GM19239 (cell line): ENCODE results near the gene MYO16.

Experiments used
- DNase-seq: peaks from one replicate; pipeline ENCODE4 v3.0.0; 2011; ENCODE audit warnings: low spot score; ENCODE audit not compliant: insufficient read length
- FAIRE-seq: peaks from 2 replicates; lab custom pipeline; 2011; peaks lifted over from hg19 to GRCh38; lab: Jason Lieb, UNC

Gene MYO16

DNA sequence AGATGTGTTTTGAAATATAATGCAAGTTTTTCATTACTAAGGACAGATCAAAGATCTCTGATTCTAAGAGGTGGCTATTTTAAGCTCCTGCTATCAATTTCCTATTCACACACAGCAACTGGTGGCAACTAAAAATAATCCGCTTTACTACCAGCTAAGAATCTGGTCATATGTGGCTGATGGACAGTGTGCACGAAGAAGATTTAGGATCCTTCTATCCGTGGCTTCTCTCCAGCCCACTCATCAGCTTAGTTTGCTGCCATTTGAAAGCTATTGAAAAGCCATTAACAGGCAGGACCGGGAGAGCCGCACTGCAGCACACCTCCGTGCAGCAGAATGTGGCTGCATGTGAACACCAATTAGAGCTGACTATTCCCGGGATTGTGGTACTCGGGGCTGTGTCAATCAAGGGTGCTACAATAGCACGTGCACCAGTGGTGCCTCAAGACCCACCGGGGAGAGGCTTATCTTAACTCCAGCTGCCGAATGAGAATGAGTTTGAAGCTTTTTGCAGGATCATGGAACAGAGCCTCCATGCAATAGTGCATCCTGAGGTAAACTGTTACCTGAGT is at the start of gene MYO16:
TSS of gene MYO16 (plus strand) at position 431 of the 572 bp plus-strand sequence. CDS start 234 bp downstream, outside the sequence.
- no peak for DNase-seq
- FAIRE-seq: no peak

- FAIRE-seq (no peak), DNase-seq (no peak)
These were observed 42.6 kb upstream of the MYO16 start for GRCh38 chr13:108586826-108587225.

DNA sequence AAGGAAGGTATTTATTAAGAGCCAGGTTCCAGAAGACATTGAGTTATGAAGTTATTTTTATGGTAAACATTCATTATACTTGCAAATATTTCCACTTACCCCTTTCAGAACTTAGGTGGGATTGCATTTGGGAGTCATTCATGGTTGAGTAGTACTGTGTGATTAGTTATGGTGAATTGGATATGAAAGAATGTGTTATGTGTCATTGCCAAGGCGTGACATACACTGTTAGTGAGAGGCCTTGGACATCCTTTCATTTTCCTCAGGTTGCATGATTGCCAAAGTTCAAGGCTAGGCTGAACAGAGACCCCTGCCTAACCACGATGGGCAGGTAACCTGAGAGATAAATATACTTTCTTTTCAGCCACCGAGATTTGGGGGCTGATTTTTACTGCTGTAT is 40.9 kb upstream of the MYO16 start:
- FAIRE-seq (no peak), DNase-seq (no peak)

DNA sequence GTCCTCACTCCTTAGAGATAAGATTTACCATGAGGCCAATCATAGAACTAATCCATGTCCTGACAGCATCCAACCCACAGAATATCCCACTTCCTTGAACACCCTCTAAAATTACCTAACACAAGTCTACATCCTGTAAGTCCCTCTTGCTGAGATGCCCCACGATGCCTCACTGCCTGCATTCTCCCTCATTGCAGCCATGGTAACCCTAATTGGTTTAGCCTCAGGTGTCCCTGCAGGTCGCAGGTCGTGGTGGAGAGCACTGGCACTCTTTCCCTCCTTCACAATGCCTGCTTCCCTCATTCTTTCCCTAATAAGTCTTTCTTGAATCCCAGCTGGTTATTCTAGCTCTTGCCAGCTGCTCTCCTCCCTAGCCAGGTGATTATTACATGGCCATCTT is 35.3 kb upstream of the MYO16 start:
- no peak for DNase-seq
- no peak for FAIRE-seq

- FAIRE-seq: no peak
- no peak for DNase-seq
These were observed 33.8 kb upstream of the MYO16 start for GRCh38 chr13:108595436-108596274.

DNA sequence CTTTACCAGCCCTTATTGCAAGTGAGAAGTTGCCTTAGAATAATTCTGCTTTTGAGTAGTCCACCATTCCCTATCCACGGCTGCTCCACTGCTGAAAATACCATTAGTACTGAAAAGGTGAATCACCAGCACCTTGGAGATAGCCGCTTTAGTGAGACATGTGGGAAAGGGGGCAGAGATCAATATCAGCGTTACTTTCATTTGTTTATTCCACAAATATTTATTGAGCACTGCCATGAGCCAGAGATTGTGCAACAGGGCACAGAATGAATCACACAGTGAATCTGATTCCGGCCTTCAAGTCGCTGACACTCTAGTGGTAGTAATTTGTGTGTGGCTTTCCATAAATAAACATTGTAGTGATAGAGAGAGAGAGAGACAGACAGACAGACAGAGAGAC is 31.5 kb upstream of the MYO16 start:
- FAIRE-seq (no peak), DNase-seq (no peak)

DNA sequence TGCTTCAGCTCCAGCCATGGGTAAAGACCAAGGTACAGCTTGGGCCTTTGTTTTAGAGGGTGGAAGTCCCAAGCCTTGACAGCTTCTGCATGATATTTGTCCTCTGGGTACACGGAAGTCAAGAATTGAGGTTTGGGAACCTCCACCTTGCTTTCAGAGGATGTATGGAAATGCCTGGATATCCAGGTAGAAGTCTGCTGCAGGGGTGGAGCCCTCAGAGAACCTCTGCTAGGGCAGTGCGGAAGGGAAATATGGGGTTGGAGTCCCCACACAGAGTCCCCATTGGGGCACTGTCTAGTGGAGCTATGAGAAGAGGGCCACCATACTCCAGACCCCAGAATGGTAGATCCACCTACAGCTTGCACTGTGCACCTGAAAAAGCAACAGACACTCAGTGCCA is 23.0 kb upstream of the MYO16 start:
- FAIRE-seq (no peak), DNase-seq (no peak)

GRCh38 chr13:108609353-108609752 is 20.1 kb upstream of the MYO16 start:
- FAIRE-seq: no peak
- DNase-seq: no peak

- no peak for DNase-seq
- FAIRE-seq: no peak
These were observed 18.9 kb upstream of the MYO16 start for GRCh38 chr13:108610507-108610906.

- FAIRE-seq (no peak), DNase-seq (no peak)
These were observed 14.2 kb upstream of the MYO16 start for GRCh38 chr13:108615241-108615640.

DNA sequence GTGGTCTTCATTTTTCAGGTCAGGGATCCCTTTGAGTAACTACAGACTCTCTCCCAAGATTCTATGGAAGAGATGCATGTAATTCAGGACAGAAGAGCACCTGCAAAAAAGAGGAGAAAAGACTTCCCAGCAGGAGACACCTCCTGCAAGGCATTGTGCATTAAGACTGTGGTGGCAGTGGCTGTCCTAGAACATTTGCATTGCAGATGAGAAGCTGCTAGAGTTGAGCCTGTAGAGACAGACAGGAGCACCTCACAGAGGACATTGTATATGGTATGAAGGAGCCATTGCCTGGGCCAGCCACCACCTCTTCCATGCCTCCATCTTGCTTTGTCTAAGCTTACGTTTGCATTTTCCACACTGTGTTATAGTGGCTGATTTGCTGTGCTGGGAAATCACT is 11.2 kb upstream of the MYO16 start:
- no peak for DNase-seq
- no peak for FAIRE-seq

- DNase-seq (no peak), FAIRE-seq (no peak)
These were observed 7.9 kb upstream of the MYO16 start for GRCh38 chr13:108621462-108621861.

DNA sequence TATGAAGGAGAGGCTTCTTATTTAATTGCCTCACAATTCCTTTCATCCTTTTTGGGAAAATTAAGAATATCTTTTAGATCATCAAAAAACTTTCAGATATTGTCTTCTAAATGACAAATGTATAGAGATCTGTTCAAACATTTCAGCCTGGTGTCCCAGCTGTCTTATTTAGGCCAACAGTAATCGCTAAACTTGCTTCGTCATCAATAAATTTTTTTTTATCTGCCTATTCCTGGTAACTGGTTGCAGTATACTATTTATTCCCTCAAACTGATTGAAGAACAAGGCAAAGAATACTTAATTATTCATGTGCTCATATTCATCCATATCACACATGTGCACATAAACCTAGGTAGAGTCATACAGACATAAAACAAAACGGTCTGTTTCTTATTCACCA is 5.3 kb upstream of the MYO16 start:
- DNase-seq: no peak
- no peak for FAIRE-seq

DNA sequence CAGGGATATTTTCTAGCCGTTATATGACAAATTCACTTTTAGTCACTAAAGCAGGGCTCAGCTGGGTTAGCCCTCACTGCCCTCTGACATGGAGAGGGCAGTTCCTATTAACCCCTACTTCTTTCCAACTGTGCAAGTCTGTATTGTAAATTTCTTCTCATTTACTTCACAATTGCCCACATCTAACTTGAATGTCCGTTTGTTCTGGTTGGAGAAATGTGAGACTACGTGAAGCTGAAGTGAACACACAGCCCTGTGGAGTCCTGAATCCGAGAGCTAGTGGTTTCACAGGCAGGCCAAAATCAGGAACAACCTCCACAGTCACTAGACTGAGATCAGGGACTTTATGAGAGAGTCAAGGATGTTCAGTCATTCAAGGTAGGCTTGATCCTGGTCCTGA is 4.4 kb upstream of the MYO16 start:
- no peak for DNase-seq
- no peak for FAIRE-seq

- no peak for DNase-seq
- FAIRE-seq: no peak
These were observed 577 bp downstream of the MYO16 start for GRCh38 chr13:108629988-108630387.

DNA sequence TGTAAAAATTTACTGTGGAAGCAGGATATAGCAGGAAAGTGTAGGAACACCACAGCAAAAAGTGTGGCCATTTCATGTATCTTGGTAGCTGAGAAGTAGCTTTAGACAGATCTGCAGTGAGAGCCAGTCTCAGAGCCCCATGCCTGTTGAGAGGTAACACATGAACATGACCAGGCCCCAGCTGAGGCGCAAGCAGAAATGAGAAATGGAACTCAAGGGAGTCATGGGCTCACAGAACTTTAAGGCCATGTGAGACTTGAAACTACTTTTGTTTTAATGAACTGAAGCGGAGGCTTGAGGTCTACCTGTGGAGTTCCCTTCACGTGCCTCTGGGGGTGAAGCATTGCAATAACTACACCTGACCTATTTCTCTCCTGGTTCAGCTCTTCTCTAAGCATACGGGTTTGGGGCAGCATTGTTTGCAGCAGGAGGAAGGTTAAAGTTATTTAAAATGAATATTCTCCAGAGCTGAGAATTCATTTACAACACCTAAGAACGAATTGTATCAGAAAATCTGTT is 3.3 kb downstream of the MYO16 start:
- FAIRE-seq (no peak), DNase-seq (no peak)

DNA sequence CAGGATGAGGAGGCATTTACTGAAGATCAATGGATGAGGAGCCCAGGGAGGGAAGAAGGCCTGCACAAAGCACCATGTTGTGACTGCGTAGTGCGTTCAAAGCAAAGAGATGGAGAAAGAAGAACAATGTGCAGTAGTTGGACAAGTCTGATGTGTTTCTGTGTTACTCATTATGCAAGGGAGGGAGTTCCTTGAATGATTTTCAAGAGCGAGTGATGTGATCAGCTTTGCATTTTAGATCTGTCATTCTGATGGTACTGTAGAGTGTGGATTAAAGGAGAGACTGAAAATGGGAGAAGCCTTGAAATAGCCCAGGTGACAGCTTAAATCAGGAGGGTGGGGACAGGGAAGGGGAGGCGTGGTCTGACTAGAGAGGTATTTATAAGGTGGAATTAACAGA is 9.5 kb downstream of the MYO16 start:
- no peak for DNase-seq
- FAIRE-seq: no peak

DNA sequence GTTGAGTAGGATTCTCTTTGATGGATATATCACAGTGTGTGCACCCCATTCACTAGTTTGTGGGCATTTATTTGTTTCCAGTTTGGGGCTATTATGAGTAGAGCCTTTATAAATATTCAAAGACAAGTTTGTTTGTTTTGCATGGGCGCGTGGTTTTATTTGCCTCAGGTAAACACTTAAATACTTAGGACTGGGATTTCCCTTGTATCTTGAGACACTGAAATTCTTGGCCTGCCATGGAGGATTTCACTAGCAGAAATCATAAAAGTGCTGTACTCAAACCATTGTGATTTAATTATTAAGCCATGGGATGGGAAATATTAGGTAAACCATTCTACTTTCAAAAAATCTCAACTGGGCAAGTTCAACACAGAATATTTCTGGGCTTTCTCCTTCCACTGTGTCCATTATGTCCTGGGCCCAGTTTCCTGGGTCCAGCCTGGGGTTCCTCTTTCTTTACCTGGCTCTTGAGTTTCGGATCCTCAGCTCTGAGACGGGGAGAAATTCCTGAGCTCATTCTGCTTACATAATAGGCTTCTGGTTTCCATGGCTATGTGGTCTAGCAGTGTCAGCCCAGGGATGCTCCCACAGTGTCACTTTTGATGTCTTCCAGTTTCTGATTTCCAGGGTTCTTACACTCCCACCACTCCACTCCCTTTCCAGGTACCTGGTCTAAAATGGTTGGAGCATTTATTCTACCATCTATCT is 14.4 kb downstream of the MYO16 start:
- DNase-seq (no peak), FAIRE-seq (no peak)

GRCh38 chr13:108645376-108645775 is 16.0 kb downstream of the MYO16 start:
- FAIRE-seq (no peak), DNase-seq (no peak)

DNA sequence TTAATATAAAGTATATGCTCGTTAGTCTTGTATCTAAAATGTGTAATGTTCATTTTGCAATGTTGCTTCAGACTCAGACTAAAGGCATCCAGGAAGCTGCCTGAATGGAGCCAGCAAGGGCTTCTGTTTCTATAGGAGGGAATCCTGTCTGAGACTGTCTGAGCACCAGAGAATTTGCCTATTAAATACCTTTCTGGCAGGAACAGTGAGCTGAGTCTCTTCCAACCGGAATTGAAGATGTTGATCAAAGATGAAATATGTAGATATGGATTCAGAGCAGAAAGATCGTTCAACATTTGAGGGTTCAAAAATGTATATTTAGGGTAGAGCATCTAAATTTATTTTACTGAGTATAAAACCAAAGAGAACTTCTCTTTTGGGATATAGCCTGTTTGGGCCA is 20.9 kb downstream of the MYO16 start:
- no peak for DNase-seq
- no peak for FAIRE-seq

DNA sequence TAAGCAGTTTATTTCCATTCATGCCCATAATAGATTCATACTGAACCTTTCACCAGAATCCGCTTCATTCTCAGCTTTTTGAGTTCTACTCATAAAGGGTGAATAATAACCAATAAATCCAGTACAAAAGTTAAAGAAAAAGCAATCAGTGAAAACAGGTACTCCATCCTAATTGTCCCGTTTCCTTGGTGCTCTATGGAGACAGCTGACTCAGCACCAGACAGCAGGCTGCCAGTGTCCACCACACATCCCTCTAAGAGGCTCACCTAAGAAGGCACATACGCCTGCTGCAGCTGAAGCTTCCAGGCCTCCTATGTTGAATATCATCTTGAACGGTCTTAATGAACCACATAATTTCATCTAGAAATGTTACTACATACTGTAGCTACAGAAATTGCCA is 27.3 kb downstream of the MYO16 start:
- FAIRE-seq: no peak
- DNase-seq: no peak
